Measurements from ENCODE around the gene COL4A2.
"Not testable (repeated sequence)": the region's sequence is repeated elsewhere in the genome, so short reads cannot be mapped to it uniquely, and the experiment has no call there.

The COL4A2 gene

GRCh38 chr13:110438776-110439175 is 131.7 kb downstream of the COL4A2 start:
- no peak for DNase-seq (ENCODE audit: low spot score)

GRCh38 chr13:110440946-110441731 is 134.1 kb downstream of the COL4A2 start:
- no peak for DNase-seq (ENCODE audit: low spot score)

GRCh38 chr13:110442930-110443621 is 136.0 kb downstream of the COL4A2 start:
- DNase-seq (ENCODE audit: low spot score), result no peak

- no peak for DNase-seq (ENCODE audit: low spot score)
These were observed 136.6 kb downstream of the COL4A2 start for GRCh38 chr13:110443622-110444225.

GRCh38 chr13:110444226-110444653 is 137.2 kb downstream of the COL4A2 start:
- DNase-seq (ENCODE audit: low spot score), result no peak

- no peak for DNase-seq (ENCODE audit: low spot score)
These were observed 138.1 kb downstream of the COL4A2 start for GRCh38 chr13:110445183-110445582.

GRCh38 chr13:110445722-110446574 is 138.9 kb downstream of the COL4A2 start:
- DNase-seq (ENCODE audit: low spot score), result no peak

GRCh38 chr13:110446575-110446890 is 139.4 kb downstream of the COL4A2 start:
- DNase-seq (ENCODE audit: low spot score), result no peak

GRCh38 chr13:110447058-110447511 is 140.0 kb downstream of the COL4A2 start:
- DNase-seq (ENCODE audit: low spot score), result no peak

- no peak for DNase-seq (ENCODE audit: low spot score)
These were observed 140.7 kb downstream of the COL4A2 start for GRCh38 chr13:110447801-110448200.

- DNase-seq (ENCODE audit: low spot score), result no peak
These were observed 141.1 kb downstream of the COL4A2 start for GRCh38 chr13:110448230-110448629.

- DNase-seq (ENCODE audit: low spot score), result no peak
These were observed 141.6 kb downstream of the COL4A2 start for GRCh38 chr13:110448677-110449076.

- no peak for DNase-seq (ENCODE audit: low spot score)
These were observed 142.3 kb downstream of the COL4A2 start for GRCh38 chr13:110449219-110450015.

- no peak for DNase-seq (ENCODE audit: low spot score)
These were observed 143.2 kb downstream of the COL4A2 start for GRCh38 chr13:110450016-110450900.

GRCh38 chr13:110450941-110451730 is 144.1 kb downstream of the COL4A2 start:
- DNase-seq (ENCODE audit: low spot score), result no peak

- not testable (repeated sequence) for DNase-seq (ENCODE audit: low spot score)
These were observed 146.0 kb downstream of the COL4A2 start for GRCh38 chr13:110453091-110453490.

GRCh38 chr13:110453797-110454196 is 146.7 kb downstream of the COL4A2 start:
- no peak for DNase-seq (ENCODE audit: low spot score)

GRCh38 chr13:110454227-110454859 is 147.3 kb downstream of the COL4A2 start:
- no peak for DNase-seq (ENCODE audit: low spot score)

GRCh38 chr13:110454956-110455355 is 147.9 kb downstream of the COL4A2 start:
- DNase-seq (ENCODE audit: low spot score), result no peak

Data from CD4-positive, alpha-beta T cell treated with Interleukin-15 for 4 hours (primary cell).